Activated naive CD8-positive, alpha-beta T cell (primary cell): ENCODE data around the gene SEC31A.
A peak's percentile ranks its signal among the peaks of the same experiment; 100 is the strongest.
"Not testable (repeated sequence)": the region's sequence is repeated elsewhere in the genome, so short reads cannot be mapped to it uniquely, and the experiment has no call there.

Experiments used
- H3K27ac Mint-ChIP-seq: one replicate; pipeline ENCODE4 v1.8.0; 2021; ENCODE audit warnings: mixed read lengths
- H3K27me3 Mint-ChIP-seq: one replicate; pipeline ENCODE4 v1.8.0; 2021; ENCODE audit warnings: mixed read lengths
- H3K36me3 Mint-ChIP-seq: one replicate; pipeline ENCODE4 v1.8.0; 2021; ENCODE audit warnings: mixed read lengths
- H3K4me1 Mint-ChIP-seq: one replicate; pipeline ENCODE4 v1.8.0; 2021; ENCODE audit warnings: low read depth, mixed read lengths
- H3K4me3 Mint-ChIP-seq: one replicate; pipeline ENCODE4 v1.8.0; 2021; ENCODE audit warnings: mild to moderate bottlenecking, mixed read lengths
- H3K9me3 Mint-ChIP-seq: one replicate; pipeline ENCODE4 v1.8.0; 2021; ENCODE audit warnings: low read depth, mixed read lengths

The SEC31A gene

GRCh38 chr4:82825425-82825824 lies 65.5 kb downstream of the SEC31A start:
- Mint-ChIP-seq H3K4me1 (peaks cover 6% of the 10 kb centered on the region), H3K9me3 (no peaks in the 10 kb centered on the region), H3K4me3 (no peak overlapping the region), H3K36me3 (peaks cover 14% of the 10 kb centered on the region), H3K27ac (no peak overlapping the region), H3K27me3 (no peaks in the 10 kb centered on the region)

DNA sequence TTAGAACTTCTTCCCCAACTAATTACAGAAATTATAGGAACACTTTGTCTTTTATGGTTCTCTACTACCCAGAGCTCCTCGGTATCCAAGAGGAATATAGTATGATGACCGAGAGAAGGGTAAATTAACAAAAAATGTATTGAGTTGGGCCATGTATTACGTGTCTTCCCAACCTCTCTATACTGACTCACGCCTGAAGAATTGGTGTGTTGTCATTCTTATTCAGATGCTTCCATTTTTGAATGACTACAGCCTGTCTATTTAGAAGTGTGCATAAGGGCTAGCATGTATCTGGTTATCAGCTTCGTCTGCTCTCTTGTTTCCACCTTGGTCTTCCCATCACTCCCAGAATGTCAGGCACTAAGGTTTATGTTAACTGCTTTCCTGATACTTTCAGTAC lies 67.9 kb downstream of the SEC31A start:
- no peaks in the 10 kb centered on the region for H3K9me3 Mint-ChIP-seq
- peaks cover 14% of the 10 kb centered on the region for H3K36me3 Mint-ChIP-seq
- peaks cover 6% of the 10 kb centered on the region for H3K4me1 Mint-ChIP-seq

GRCh38 chr4:82820689-82821088 lies 70.3 kb downstream of the SEC31A start:
- Mint-ChIP-seq H3K4me1 (peaks cover 6% of the 10 kb centered on the region), H3K4me3 (no peak overlapping the region), H3K36me3 (peaks cover 9% of the 10 kb centered on the region), H3K9me3 (no peaks in the 10 kb centered on the region), H3K27ac (peak overlapping the region; percentile 61), H3K27me3 (no peaks in the 10 kb centered on the region)

More for the DNA sequence above, 67.9 kb downstream of the SEC31A start:
- H3K4me3 Mint-ChIP-seq = no peak overlapping the region
- H3K27ac Mint-ChIP-seq = peak overlapping the region; percentile 46
- no peaks in the 10 kb centered on the region for H3K27me3 Mint-ChIP-seq

DNA sequence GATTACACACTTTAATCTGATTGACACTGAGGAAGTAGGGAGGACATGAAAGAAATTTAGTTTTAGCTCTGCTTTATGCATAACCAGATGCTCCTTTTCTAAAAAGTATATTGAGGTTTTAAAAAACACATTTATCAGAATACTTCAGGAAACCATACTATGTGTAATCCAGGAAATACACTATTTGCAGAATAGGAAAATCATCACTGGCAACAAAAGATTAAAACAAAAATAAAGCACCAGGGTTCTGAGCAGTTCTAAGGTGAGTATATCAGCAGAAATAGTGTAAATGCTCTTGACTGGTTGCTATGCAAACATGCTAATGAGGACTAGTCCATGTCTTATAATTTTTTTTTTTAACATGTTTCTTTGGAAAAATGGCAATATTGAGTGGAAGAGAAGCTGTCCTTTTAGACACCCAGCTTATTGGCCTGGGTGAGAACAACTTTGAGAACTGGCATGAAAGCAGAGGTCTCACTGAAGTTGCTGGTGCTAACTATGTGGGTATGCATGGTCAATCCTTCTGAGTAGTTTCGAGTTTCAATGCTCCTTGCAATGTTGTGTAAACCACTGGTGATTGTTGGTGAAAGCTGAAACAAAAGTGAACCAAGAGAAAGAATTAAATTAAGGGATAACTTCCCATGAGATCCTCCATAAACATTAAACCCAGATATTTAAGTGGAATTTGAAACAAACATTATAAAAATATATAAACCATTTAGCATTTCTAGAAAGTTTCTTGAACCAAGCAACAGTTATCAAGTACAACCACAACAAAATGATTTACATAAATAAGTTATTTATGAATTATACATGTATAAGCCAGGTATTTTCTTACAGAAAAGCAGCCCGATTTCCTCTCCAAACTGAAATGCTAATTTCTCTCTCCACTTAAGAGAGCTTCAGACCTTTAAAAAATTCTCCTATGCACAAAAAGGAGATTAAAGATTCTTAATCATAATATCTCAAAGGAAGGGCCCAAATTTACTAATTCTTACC lies 72.0 kb downstream of the SEC31A start:
- no peaks in the 10 kb centered on the region for H3K9me3 Mint-ChIP-seq
- H3K4me3 Mint-ChIP-seq = no peak overlapping the region
- H3K4me1 Mint-ChIP-seq = peaks cover 6% of the 10 kb centered on the region
- no peaks in the 10 kb centered on the region for H3K36me3 Mint-ChIP-seq
- no peaks in the 10 kb centered on the region for H3K27me3 Mint-ChIP-seq
- H3K27ac Mint-ChIP-seq = no peak overlapping the region

GRCh38 chr4:82816874-82817273 lies 74.1 kb downstream of the SEC31A start:
- not testable (repeated sequence) for H3K36me3 Mint-ChIP-seq, H3K4me3 Mint-ChIP-seq, H3K4me1 Mint-ChIP-seq, H3K27me3 Mint-ChIP-seq, H3K27ac Mint-ChIP-seq, H3K9me3 Mint-ChIP-seq

- H3K9me3 Mint-ChIP-seq = no peaks in the 10 kb centered on the region
- H3K36me3 Mint-ChIP-seq = no peaks in the 10 kb centered on the region
- no peak overlapping the region for H3K4me3 Mint-ChIP-seq
- no peaks in the 10 kb centered on the region for H3K27me3 Mint-ChIP-seq
- no peak overlapping the region for H3K27ac Mint-ChIP-seq
- H3K4me1 Mint-ChIP-seq = no peaks in the 10 kb centered on the region
Observed at GRCh38 chr4:82814034-82814433, 76.9 kb downstream of the SEC31A start.

DNA sequence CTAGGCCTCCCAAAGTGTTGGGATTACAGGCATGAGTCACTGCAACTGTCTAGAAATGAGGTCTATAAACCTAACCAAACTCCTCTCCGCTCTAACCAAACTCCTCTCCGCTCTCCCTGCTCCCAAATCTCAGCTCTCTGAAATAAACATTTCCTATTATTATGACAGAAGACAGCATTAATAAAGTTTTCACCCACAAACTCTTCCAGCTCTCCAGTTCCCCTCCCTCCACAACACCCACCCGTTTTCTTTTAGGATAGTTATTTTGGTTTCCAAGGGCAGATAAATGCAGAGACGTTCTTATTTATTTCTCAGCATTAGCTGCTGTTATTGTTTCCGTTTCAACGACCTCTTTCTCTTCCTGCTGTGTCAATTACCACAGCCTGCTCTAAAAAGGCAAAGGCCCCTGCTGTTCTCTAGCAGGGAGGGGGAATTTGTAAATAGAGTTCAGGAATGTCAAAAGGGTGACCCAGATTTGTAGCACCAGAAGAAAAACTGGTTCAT lies 79.1 kb downstream of the SEC31A start:
- Mint-ChIP-seq H3K36me3 (no peaks in the 10 kb centered on the region), H3K4me1 (no peaks in the 10 kb centered on the region), H3K27ac (no peak overlapping the region), H3K27me3 (no peaks in the 10 kb centered on the region), H3K4me3 (no peak overlapping the region), H3K9me3 (no peaks in the 10 kb centered on the region)

GRCh38 chr4:82811392-82811791 lies 79.6 kb downstream of the SEC31A start:
- H3K27ac Mint-ChIP-seq = no peak overlapping the region
- H3K36me3 Mint-ChIP-seq = no peaks in the 10 kb centered on the region
- H3K27me3 Mint-ChIP-seq = no peaks in the 10 kb centered on the region
- H3K9me3 Mint-ChIP-seq = no peaks in the 10 kb centered on the region
- no peak overlapping the region for H3K4me3 Mint-ChIP-seq
- H3K4me1 Mint-ChIP-seq = no peaks in the 10 kb centered on the region

DNA sequence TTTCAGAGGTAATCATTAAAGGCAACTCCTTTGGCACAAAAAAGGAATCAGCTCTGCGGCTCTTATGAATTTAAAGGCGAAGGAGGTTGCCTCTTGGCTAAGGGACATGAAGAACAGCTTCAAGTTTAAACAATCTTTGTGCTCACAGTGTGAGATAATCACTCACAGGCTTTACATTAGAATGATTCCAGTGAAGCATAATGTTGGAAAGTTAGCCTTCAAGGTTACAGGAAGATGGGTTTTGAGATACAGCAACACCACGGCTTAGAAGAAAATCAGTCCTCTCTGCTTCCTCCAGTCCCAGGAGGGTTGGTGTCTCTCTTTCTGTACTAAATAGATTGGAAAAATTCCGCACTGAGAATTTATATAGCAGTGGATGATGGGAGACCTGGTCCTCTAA lies 80.8 kb downstream of the SEC31A start:
- H3K4me3 Mint-ChIP-seq = no peak overlapping the region
- no peaks in the 10 kb centered on the region for H3K27me3 Mint-ChIP-seq
- no peaks in the 10 kb centered on the region for H3K4me1 Mint-ChIP-seq
- no peak overlapping the region for H3K27ac Mint-ChIP-seq
- H3K36me3 Mint-ChIP-seq = no peaks in the 10 kb centered on the region
- no peaks in the 10 kb centered on the region for H3K9me3 Mint-ChIP-seq

DNA sequence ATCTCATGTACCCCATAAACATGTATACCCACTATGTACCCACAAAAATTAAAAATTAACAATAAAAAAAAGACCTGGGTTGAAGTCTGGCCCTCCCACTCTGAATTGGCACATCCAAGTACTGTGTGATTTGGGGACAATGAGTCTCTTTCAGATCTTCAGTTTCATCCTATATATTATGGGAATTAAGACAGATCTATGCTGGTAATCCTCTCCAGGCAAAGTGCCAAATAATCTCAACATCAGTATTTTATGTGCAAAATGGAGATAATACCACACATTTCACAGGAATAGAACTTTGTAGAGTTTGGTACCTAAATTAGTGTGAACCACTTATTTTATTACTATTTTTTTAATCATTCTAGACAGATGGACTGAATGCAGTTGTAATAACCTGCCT lies 81.3 kb downstream of the SEC31A start:
- no peaks in the 10 kb centered on the region for H3K4me1 Mint-ChIP-seq
- no peak overlapping the region for H3K4me3 Mint-ChIP-seq
- H3K9me3 Mint-ChIP-seq = no peaks in the 10 kb centered on the region
- H3K27ac Mint-ChIP-seq = no peak overlapping the region
- no peaks in the 10 kb centered on the region for H3K36me3 Mint-ChIP-seq
- H3K27me3 Mint-ChIP-seq = no peaks in the 10 kb centered on the region

GRCh38 chr4:82803746-82804145 lies 87.2 kb downstream of the SEC31A start:
- Mint-ChIP-seq H3K9me3 (no peaks in the 10 kb centered on the region), H3K27ac (no peak overlapping the region), H3K36me3 (no peaks in the 10 kb centered on the region), H3K4me1 (peaks cover 11% of the 10 kb centered on the region), H3K27me3 (peaks cover 8% of the 10 kb centered on the region), H3K4me3 (no peak overlapping the region)

- H3K4me1 Mint-ChIP-seq = peaks cover 11% of the 10 kb centered on the region
- H3K36me3 Mint-ChIP-seq = no peaks in the 10 kb centered on the region
- no peak overlapping the region for H3K4me3 Mint-ChIP-seq
- H3K27ac Mint-ChIP-seq = no peak overlapping the region
- H3K27me3 Mint-ChIP-seq = peaks cover 8% of the 10 kb centered on the region
- H3K9me3 Mint-ChIP-seq = no peaks in the 10 kb centered on the region
Observed at GRCh38 chr4:82802911-82803310, 88.0 kb downstream of the SEC31A start.

GRCh38 chr4:82801910-82802521 lies 88.9 kb downstream of the SEC31A start:
- no peak overlapping the region for H3K27ac Mint-ChIP-seq
- no peaks in the 10 kb centered on the region for H3K36me3 Mint-ChIP-seq
- H3K9me3 Mint-ChIP-seq = no peaks in the 10 kb centered on the region
- H3K4me3 Mint-ChIP-seq = no peak overlapping the region
- H3K4me1 Mint-ChIP-seq = peaks cover 17% of the 10 kb centered on the region
- H3K27me3 Mint-ChIP-seq = peaks cover 8% of the 10 kb centered on the region

- H3K27me3 Mint-ChIP-seq = peaks cover 11% of the 10 kb centered on the region
- no peaks in the 10 kb centered on the region for H3K36me3 Mint-ChIP-seq
- no peaks in the 10 kb centered on the region for H3K9me3 Mint-ChIP-seq
- peaks cover 19% of the 10 kb centered on the region for H3K4me1 Mint-ChIP-seq
- H3K27ac Mint-ChIP-seq = no peak overlapping the region
- H3K4me3 Mint-ChIP-seq = peak overlapping the region; percentile 85
Observed at GRCh38 chr4:82799006-82799881, 91.7 kb downstream of the SEC31A start.
